Activated naive CD8-positive, alpha-beta T cell treated with anti-CD3 and anti-CD28 coated beads, Interleukin-2, amount 50 U/mL, for 24 hours (primary cell): ENCODE data around the gene SLCO4A1.

Experiments
- ATAC-seq: fragments of 150-1000 bp; cut with Tn5 transposase; one replicate; pipeline ENCODE4 v1.10.0; 2021
- DNase-seq: peaks from one replicate; pipeline ENCODE4 v3.0.0; 2021
- H3K27ac Mint-ChIP-seq: one replicate; pipeline ENCODE4 v1.8.0; 2021; ENCODE audit warnings: mild to moderate bottlenecking, mixed read lengths
- H3K27me3 Mint-ChIP-seq: one replicate; pipeline ENCODE4 v1.8.0; 2021; ENCODE audit warnings: mixed read lengths
- H3K36me3 Mint-ChIP-seq: one replicate; pipeline ENCODE4 v1.8.0; 2021; ENCODE audit warnings: low read depth, mixed read lengths
- H3K4me1 Mint-ChIP-seq: one replicate; pipeline ENCODE4 v1.8.0; 2021; ENCODE audit warnings: mixed read lengths
- H3K4me3 Mint-ChIP-seq: one replicate; pipeline ENCODE4 v1.8.0; 2021; ENCODE audit warnings: mild to moderate bottlenecking, moderate library complexity, mixed read lengths
- H3K9me3 Mint-ChIP-seq: one replicate; pipeline ENCODE4 v1.8.0; 2021; ENCODE audit warnings: mixed read lengths

Gene SLCO4A1

GRCh38 chr20:62710221-62710885, 68.0 kb downstream of the SLCO4A1 start:
- H3K27ac Mint-ChIP-seq: no peak overlapping the region
- DNase-seq: no peak
- no peaks in the 10 kb centered on the region for H3K36me3 Mint-ChIP-seq
- no peaks in the 10 kb centered on the region for H3K4me1 Mint-ChIP-seq
- H3K27me3 Mint-ChIP-seq: peaks cover 28% of the 10 kb centered on the region
- ATAC-seq: no peak
- H3K9me3 Mint-ChIP-seq: no peaks in the 10 kb centered on the region
- H3K4me3 Mint-ChIP-seq: no peak overlapping the region

DNA sequence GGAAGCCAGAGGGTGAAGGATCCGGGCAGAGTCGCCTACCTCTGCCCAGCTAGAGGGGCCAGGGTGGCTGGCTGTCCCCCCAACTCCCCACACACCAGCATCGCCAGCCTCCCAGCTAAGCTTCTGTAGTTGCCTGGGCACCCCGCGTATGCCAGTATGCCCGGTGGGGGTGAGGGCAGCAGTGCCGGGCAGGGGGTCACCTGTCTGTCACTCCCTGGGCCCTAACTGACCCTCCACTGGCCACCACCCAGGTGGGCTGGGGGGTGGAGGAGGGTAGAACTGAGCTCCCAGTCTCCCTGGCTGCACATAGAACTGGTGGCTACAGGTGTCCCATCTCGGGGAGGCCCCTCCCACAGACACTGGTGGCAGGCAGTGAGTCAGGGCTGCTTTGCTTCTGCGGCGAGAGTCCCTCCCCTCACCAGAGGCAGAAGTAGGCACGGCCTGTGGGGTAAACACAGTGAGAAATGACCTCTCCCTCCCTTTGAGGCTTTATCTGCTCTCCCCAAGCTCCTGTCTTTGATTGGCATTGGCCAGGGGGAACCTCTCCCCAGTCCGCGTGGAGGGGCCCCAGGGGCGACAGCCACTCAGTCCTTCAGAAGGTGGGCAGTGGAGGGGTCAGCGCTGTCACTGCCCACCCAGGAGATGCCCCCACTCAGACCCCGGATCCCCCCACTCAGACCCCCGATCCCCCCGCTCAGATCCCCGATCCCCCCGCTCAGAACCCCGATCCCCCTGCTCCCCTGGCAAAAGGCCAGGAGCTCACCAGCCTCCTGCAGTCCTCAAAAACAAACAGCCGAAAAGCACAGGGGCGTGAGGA, 68.8 kb downstream of the SLCO4A1 start:
- peak; percentile 44 for ATAC-seq
- Mint-ChIP-seq H3K9me3 (no peaks in the 10 kb centered on the region), H3K36me3 (no peaks in the 10 kb centered on the region), H3K27me3 (peaks cover 28% of the 10 kb centered on the region), H3K4me3 (no peak overlapping the region), H3K27ac (no peak overlapping the region), H3K4me1 (peaks cover 5% of the 10 kb centered on the region)
- peak; percentile 24 for DNase-seq

DNA sequence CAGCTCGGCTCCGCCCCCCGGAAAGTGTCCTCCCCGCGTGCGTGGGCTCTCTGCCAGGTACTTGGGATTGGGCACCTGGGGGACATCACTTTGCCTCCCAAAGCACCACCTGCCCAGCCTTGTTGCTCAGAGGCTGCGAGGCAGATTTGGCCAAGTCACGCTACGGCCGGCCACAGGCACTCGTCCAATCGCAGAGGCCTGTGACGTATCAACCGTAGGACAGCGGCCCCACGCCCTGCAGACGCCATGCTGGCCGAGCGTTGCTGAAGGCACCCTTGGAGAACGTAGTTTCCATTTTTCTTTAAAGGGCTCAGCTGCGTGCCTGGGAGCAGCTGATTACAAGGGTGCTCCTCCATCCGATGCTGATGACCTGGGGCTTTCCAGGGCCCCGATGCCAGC, 69.4 kb downstream of the SLCO4A1 start:
- H3K27me3 Mint-ChIP-seq: peaks cover 28% of the 10 kb centered on the region
- no peak overlapping the region for H3K27ac Mint-ChIP-seq
- H3K9me3 Mint-ChIP-seq: no peaks in the 10 kb centered on the region

GRCh38 chr20:62712606-62713005, 70.3 kb downstream of the SLCO4A1 start:
- Mint-ChIP-seq H3K9me3 (no peaks in the 10 kb centered on the region), H3K27me3 (peaks cover 26% of the 10 kb centered on the region), H3K27ac (no peak overlapping the region), H3K36me3 (no peaks in the 10 kb centered on the region), H3K4me3 (no peak overlapping the region), H3K4me1 (peaks cover 17% of the 10 kb centered on the region)
- ATAC-seq (no peak), DNase-seq (no peak)

More for the DNA sequence above, 69.4 kb downstream of the SLCO4A1 start:
- H3K36me3 Mint-ChIP-seq: no peaks in the 10 kb centered on the region
- H3K4me1 Mint-ChIP-seq: peaks cover 11% of the 10 kb centered on the region
- no peak for ATAC-seq
- DNase-seq: no peak
- H3K4me3 Mint-ChIP-seq: no peak overlapping the region

- Mint-ChIP-seq H3K4me3 (no peak overlapping the region), H3K4me1 (peaks cover 18% of the 10 kb centered on the region), H3K27ac (no peak overlapping the region), H3K27me3 (peaks cover 21% of the 10 kb centered on the region), H3K36me3 (no peaks in the 10 kb centered on the region), H3K9me3 (no peaks in the 10 kb centered on the region)
- DNase-seq (no peak), ATAC-seq (no peak)
Observed at GRCh38 chr20:62714006-62714405, 71.7 kb downstream of the SLCO4A1 start.

DNA sequence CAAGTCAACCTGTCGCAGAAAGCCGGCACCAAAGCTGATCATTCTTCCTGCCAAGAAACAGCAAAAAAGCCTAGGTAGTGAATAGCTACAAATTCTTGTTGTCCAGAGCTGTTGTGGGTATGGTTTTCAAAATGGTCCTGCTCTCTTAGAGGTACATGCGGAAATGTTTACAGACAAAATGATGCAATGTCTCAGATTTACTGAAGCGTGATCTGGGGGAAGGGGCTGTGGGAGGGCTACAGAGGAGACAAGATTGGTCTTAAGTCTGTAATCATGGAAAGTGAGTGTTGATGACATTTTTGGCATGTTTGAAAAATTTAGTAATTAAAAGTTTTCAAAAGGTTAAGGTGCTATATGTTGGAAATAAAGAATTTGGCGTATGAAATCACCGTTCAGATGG, 72.5 kb downstream of the SLCO4A1 start:
- Mint-ChIP-seq H3K27me3 (peaks cover 15% of the 10 kb centered on the region), H3K9me3 (no peaks in the 10 kb centered on the region), H3K4me3 (no peak overlapping the region), H3K4me1 (peaks cover 18% of the 10 kb centered on the region), H3K27ac (no peak overlapping the region), H3K36me3 (no peaks in the 10 kb centered on the region)
- no peak for DNase-seq
- no peak for ATAC-seq

- DNase-seq (no peak), ATAC-seq (no peak)
- H3K9me3 Mint-ChIP-seq: peaks cover 1% of the 10 kb centered on the region
- H3K27me3 Mint-ChIP-seq: peaks cover 12% of the 10 kb centered on the region
- H3K27ac Mint-ChIP-seq: no peak overlapping the region
- peaks cover 18% of the 10 kb centered on the region for H3K4me1 Mint-ChIP-seq
- H3K36me3 Mint-ChIP-seq: no peaks in the 10 kb centered on the region
- H3K4me3 Mint-ChIP-seq: no peak overlapping the region
Observed at GRCh38 chr20:62715201-62715600, 72.9 kb downstream of the SLCO4A1 start.

- Mint-ChIP-seq H3K9me3 (peaks cover 10% of the 10 kb centered on the region), H3K27me3 (peaks cover 8% of the 10 kb centered on the region), H3K4me3 (peak overlapping the region; percentile 34), H3K4me1 (peaks cover 18% of the 10 kb centered on the region), H3K36me3 (peaks cover 1% of the 10 kb centered on the region), H3K27ac (peak overlapping the region; percentile 39)
- ATAC-seq: peak; percentile 77
- DNase-seq: peak; percentile 23
Observed at GRCh38 chr20:62716198-62716940, 74.1 kb downstream of the SLCO4A1 start.

DNA sequence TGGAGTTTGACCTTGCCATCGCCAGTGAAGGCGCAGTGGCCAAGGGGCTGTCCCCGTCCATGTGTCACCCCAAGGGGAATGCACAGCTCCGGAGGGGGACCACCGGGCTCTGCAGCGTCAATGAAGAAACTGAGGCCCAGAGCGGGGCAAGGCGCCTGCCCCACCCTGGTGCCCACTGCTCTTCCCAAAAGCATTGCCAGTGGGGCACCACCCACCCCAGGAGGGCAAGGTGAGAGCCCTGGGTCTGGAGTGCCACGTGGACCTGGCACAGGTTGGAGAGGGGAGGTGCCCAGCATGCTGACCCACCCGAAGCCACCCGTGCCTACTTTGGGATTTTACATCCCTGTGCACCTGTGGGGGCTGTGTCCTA, 74.6 kb downstream of the SLCO4A1 start:
- H3K36me3 Mint-ChIP-seq: peaks cover 2% of the 10 kb centered on the region
- no peak overlapping the region for H3K27ac Mint-ChIP-seq
- H3K27me3 Mint-ChIP-seq: peaks cover 6% of the 10 kb centered on the region
- DNase-seq (no peak), ATAC-seq (no peak)
- peaks cover 24% of the 10 kb centered on the region for H3K4me1 Mint-ChIP-seq
- peaks cover 16% of the 10 kb centered on the region for H3K9me3 Mint-ChIP-seq
- no peak overlapping the region for H3K4me3 Mint-ChIP-seq

DNA sequence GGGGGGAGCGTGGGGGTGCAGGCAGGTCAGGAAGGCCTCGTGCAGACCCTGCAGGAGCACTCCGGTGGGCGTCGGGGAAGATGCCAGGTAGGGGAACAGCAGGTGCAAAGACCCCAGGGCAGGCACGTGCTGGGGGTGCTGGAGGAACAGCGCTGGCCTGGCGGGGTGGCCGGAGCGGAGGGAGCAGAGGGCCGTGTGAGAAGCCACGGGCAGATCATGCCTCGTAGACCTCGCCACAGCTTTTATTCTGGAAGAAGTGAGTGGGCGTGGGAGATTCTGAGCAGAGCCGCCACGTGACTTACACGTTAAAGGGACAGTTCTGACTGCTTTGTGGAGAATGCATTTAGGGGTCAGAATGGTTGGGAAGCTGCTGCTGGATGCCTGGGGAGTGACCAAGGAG, 75.6 kb downstream of the SLCO4A1 start:
- ATAC-seq (no peak), DNase-seq (no peak)
- H3K4me1 Mint-ChIP-seq: peaks cover 24% of the 10 kb centered on the region
- H3K36me3 Mint-ChIP-seq: peaks cover 2% of the 10 kb centered on the region
- H3K4me3 Mint-ChIP-seq: no peak overlapping the region
- H3K27me3 Mint-ChIP-seq: peaks cover 3% of the 10 kb centered on the region
- H3K9me3 Mint-ChIP-seq: peaks cover 17% of the 10 kb centered on the region
- no peak overlapping the region for H3K27ac Mint-ChIP-seq

GRCh38 chr20:62718546-62718945, 76.2 kb downstream of the SLCO4A1 start:
- no peak overlapping the region for H3K27ac Mint-ChIP-seq
- H3K36me3 Mint-ChIP-seq: peaks cover 2% of the 10 kb centered on the region
- ATAC-seq (no peak), DNase-seq (no peak)
- H3K4me1 Mint-ChIP-seq: peaks cover 24% of the 10 kb centered on the region
- peaks cover 17% of the 10 kb centered on the region for H3K9me3 Mint-ChIP-seq
- H3K4me3 Mint-ChIP-seq: no peak overlapping the region
- peaks cover 3% of the 10 kb centered on the region for H3K27me3 Mint-ChIP-seq

GRCh38 chr20:62719250-62719935, 77.1 kb downstream of the SLCO4A1 start:
- peaks cover 3% of the 10 kb centered on the region for H3K27me3 Mint-ChIP-seq
- peaks cover 2% of the 10 kb centered on the region for H3K36me3 Mint-ChIP-seq
- H3K4me3 Mint-ChIP-seq: no peak overlapping the region
- no peak for DNase-seq
- peaks cover 17% of the 10 kb centered on the region for H3K9me3 Mint-ChIP-seq
- peaks cover 24% of the 10 kb centered on the region for H3K4me1 Mint-ChIP-seq
- no peak for ATAC-seq
- H3K27ac Mint-ChIP-seq: no peak overlapping the region
